ENCODE measurements around the gene SAFB.

SAFB gene

DNA sequence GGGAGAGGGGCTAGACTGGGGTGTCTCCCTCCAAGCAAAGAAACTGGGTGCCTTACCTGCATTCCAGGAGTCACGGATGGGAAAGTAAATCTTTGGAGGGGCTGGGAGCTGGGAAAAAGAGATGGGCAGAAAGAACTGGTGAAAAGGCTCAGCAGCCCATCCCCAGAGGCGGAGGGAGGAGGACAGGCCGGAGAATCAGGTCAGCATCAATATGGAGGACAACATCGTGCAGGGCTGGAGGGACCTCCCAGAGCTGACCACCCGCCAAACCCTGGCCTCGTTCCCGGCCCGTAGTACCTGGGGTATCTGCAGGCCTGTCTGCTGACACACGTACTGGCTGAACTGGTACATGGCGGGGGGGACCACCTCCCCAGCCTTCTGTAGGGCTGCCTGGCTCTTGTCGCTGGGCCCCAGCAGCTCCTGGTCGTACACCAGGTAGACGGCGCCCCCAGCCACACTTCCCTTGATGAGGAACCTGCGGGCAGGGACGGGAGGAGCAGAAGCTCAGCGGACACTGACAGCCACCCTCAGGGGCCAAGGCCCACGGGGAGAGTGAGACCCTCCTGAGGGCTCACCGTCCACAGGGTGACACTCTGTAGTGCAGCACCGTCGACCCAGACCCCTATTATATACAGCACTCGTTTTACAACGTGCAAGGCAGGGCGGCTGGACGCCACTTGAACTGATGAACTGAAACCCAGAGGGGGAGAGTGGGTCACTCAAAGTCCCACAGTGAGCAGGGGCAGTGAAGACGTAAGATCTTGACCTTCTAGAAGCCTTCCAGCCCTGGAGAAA, 56.6 kb downstream of the SAFB start:
- DNase-seq (ENCODE audit: low spot score) = no peak
- TF ChIP-seq, protein P1, sequence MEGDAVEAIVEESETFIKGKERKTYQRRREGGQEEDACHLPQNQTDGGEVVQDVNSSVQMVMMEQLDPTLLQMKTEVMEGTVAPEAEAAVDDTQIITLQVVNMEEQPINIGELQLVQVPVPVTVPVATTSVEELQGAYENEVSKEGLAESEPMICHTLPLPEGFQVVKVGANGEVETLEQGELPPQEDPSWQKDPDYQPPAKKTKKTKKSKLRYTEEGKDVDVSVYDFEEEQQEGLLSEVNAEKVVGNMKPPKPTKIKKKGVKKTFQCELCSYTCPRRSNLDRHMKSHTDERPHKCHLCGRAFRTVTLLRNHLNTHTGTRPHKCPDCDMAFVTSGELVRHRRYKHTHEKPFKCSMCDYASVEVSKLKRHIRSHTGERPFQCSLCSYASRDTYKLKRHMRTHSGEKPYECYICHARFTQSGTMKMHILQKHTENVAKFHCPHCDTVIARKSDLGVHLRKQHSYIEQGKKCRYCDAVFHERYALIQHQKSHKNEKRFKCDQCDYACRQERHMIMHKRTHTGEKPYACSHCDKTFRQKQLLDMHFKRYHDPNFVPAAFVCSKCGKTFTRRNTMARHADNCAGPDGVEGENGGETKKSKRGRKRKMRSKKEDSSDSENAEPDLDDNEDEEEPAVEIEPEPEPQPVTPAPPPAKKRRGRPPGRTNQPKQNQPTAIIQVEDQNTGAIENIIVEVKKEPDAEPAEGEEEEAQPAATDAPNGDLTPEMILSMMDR (IDR thresholded peaks at IDR 0.05; ENCODE audit: extremely low read depth, missing control alignments) = no peak

DNA sequence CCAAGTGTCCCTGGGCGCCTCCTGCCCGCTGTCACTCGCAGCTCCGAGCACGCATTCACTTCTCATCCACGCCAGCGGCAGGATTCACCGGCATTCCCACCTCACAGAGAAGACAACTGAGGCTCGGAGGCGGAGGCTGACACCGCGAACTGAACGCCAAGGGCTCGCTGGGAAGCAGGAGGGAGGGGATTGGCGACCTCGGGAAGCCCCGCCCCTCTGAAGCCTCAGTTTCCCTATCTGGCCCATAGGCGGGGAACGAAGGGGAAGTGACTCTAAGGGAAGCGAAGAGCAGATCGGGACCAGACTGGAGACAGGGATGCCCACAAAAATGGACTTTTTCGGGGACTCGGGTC, 57.2 kb downstream of the SAFB start:
- TF ChIP-seq, protein P1 (IDR thresholded peaks at IDR 0.05; ENCODE audit: extremely low read depth, missing control alignments) = no peak
- no peak for DNase-seq (ENCODE audit: low spot score)

DNA sequence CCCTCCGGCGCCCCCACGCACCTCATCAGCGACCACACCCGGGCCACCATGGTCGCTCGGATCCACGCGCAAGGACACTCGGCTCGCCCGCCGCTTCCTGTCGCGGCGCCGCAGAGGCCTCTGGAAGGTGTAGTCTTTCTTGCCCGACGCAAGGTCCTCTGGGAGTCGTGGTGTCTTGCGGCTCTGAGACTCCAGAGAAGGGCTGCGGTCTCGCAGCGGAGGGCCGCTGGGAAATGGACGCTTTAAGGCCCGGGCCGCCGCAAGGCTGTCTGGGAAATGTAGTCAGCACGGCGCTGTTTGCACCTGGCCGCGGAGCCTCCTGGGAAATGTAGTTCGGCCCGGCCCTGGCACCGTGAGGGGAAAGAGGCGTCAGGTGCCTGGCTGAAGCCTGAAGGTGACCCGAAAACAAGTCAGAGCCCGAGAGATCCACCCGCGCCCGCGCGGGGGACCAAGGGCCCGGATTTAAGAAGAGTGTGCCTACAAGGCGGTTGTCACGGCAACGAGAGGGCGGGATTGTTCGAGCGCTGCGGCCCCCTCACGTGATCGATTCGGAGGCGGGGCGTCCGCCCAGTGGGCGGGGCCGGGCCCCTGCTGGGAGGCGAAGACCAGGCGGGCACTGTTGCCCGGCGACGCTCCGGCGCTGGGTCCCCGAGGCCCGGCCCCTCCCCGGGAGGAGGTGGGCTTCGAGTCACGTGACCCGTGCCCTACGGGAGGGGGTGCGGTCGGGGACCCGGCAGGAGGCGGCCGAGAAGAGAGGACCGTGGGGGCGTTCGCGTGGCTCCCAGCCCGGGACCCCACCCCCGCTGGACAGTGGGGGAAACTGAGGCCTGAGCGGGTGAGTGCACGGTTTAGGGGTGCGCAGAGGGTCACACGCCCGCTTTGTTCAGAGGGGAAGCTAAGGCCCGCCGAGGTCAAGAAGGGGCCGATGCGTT, 57.8 kb downstream of the SAFB start, which contains the start of the genes HSD11B1L and MICOS13:
TSS of gene HSD11B1L (plus strand) at position 591 of the 932 bp plus-strand sequence. CDS start 3,806 bp downstream, outside the sequence.
TSS of gene MICOS13 (minus strand) at position 80 of the 932 bp plus-strand sequence. CDS start at position 50, 30 bp downstream.
- DNase-seq (ENCODE audit: low spot score) = peak; percentile 95
- TF ChIP-seq, protein P1 (IDR thresholded peaks at IDR 0.05; ENCODE audit: extremely low read depth, missing control alignments) = no peak

DNA sequence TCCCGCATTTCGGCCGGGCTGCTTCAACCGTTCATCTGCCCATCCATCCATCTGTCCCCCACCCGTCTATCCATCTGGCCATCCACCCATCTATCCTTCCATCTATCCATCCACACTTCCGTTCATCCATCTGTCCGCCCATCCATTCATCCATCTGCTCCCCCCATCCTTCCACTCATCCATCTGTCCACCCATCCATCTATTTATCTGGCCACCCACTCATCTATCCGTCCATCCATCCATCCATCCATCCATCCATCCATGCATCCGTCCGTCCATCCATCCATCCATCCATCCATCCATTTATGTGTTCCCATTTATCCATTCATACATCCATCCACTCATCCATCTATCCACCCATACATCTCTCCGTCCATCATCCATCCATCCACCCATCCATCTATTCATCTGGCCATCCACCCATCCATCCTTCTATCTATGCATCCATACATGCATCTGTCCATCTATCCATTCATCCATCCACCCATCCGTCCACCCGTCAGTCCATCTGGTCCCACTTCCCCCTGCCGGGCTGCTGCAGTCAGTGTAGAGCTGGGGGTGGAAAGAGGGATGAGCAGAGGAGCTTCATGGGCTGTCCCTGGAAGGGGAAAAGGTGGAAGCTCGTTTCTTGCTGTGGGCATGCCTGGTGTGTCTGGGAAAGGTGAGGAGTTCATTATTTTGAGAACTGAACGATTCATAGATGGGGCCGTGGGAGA, 58.7 kb downstream of the SAFB start:
- DNase-seq (ENCODE audit: low spot score) = no peak
- TF ChIP-seq, protein P1 (IDR thresholded peaks at IDR 0.05; ENCODE audit: extremely low read depth, missing control alignments) = no peak

DNA sequence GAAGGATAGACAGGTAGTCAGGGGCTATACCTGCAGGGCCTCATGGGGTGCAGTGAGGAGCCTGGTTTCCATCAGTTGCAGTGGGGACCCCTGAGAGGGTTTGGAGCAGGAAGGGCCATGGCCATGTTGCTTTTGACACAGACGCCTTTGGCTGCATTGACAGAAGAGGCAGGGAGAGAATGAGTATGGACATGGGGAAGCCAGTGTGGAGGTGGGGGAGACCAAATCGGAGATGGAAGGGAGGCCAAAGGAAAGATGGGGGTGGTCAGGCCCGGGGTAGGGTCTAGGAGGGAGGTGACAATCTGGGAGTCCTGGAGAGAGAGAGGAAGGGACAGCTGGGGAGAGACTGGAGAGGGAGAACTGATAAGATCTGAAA, 59.2 kb downstream of the SAFB start:
- no peak for DNase-seq (ENCODE audit: low spot score)
- TF ChIP-seq, protein P1 (IDR thresholded peaks at IDR 0.05; ENCODE audit: extremely low read depth, missing control alignments) = no peak

DNA sequence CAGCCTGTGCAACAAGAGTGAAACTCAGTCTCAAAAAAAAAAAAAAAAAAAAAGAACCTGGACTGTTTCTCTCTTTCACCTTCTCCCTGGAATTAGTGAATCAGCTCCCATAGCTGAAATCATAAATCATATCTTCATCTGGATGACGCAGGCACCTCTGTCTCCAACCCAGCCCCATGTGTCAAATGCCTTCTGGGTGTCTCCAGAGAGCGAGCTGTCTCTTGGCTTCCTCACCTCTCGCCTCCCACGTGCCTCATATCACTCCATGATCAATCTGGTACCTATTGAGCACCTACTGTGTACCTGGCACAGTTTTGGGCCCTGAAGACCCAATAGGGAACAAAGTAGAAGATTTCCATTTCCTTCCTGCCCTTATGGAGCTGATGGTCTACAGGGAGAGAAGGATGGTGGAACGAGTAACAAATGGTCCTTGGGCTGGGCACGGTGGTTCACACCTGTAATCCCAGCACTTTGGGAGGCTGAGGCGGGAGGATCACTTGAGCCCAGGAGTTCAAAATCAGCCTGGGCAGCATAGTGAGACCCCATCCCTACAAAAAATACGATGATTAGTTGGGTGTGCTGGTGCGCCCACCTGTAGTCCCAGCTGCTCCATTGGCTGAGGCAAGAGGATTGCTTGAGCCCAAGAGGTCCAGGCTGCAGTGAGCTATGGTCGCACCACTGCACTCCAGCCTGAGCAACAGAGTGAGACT, 60.4 kb downstream of the SAFB start:
- no peak for DNase-seq (ENCODE audit: low spot score)
- TF ChIP-seq, protein P1 (IDR thresholded peaks at IDR 0.05; ENCODE audit: extremely low read depth, missing control alignments) = no peak
